K562 (cell line): ENCODE measurements around the gene DAPK1. TPM values are rescaled to one million over a fixed set of nuclear protein-coding genes. Genes with fewer than 3 reads are reported as not detected.

Experiments used
- ATAC-seq: fragments of 200-7000 bp; cut with Tn5 transposase; 3 replicates; pipeline ENCODE4 v1.9.1; 2020; ENCODE audit warnings: moderate library complexity
- BruUV-seq: library from RNA; stranded (reverse); fragments of 400-500 nt; replicated peaks from 2 replicates; lab custom pipeline; 2021; lab: Mats Ljungman, UMichigan
- CTCF ChIA-PET: fragments of 300-600 bp; formaldehyde crosslinking; extraction: SDS; loops from one replicate; lab custom pipeline; 2021; ENCODE audit warnings: low intra/inter-chr PET ratio; lab: Yijun Ruan, JAX
- POLR2A ChIA-PET: fragments of 300-600, 350-650 bp; sonication (Branson Sonifier 250); formaldehyde crosslinking; extraction: SDS; loops from one replicate; lab custom pipeline; 2021; ENCODE audit warnings: antibody characterized with exemption, inconsistent platforms; lab: Yijun Ruan, JAX
- DNase-seq, 4 experiments: peaks; one replicate each; pipeline versions ENCODE4 v3.0.0 to v3.0.0-alpha.2; 2011 to 2018; ENCODE audit warnings: low spot score in 3 of 4, mixed read lengths in 3 of 4; ENCODE audit errors: extremely low read depth in 1 of 4
- FAIRE-seq: peaks from 2 replicates; lab custom pipeline; 2011; peaks lifted over from hg19 to GRCh38; lab: Jason Lieb, UNC
- H2AFZ ChIP-seq: 2 replicates; pipeline ENCODE4 v1.6.0; 2011; ENCODE audit warnings: low read depth, low read length, control low read depth, inconsistent platforms
- H3K27ac ChIP-seq: fragments of 200-600 bp; 3 replicates; pipeline ENCODE4 v1.8.0; 2011; ENCODE audit warnings: low read depth, mild to moderate bottlenecking, control low read depth, inconsistent platforms, low read length, moderate library complexity, mixed read lengths; ENCODE audit errors: extremely low read depth
- H3K27me3 ChIP-seq, 2 experiments: fragments of 300-600 bp in 1 of 2; 2 replicates in 1 of 2; 3 replicates in 1 of 2; pipeline versions ENCODE4 v1.6.0 to v1.8.0; 2011; ENCODE audit warnings: inconsistent platforms in 2 of 2, low read length in 2 of 2, mild to moderate bottlenecking in 1 of 2, mixed read lengths in 1 of 2, moderate library complexity in 1 of 2; ENCODE audit not compliant: control insufficient read depth in 2 of 2, insufficient read depth in 2 of 2
- H3K36me3 ChIP-seq: fragments of 300-600 bp; 3 replicates; pipeline ENCODE4 v1.8.0; 2011; ENCODE audit warnings: mild to moderate bottlenecking, low read length, inconsistent platforms; ENCODE audit not compliant: control insufficient read depth, insufficient read depth
- H3K4me1 ChIP-seq, 2 experiments: fragments of 200-600 bp in 1 of 2; replicated peaks in 1 of 2; 2 replicates in 1 of 2; 3 replicates in 1 of 2; pipeline versions ENCODE4 v1.5.1 to v1.8.0; 2011; ENCODE audit warnings: inconsistent platforms in 2 of 2, low read length in 2 of 2, mild to moderate bottlenecking in 1 of 2, mixed read lengths in 1 of 2, moderate library complexity in 1 of 2; ENCODE audit not compliant: control insufficient read depth in 2 of 2, insufficient read depth in 2 of 2
- H3K4me2 ChIP-seq: 2 replicates; pipeline ENCODE4 v1.6.1; 2011; ENCODE audit warnings: low read length, control low read depth, inconsistent platforms, mixed read lengths; ENCODE audit not compliant: insufficient read depth
- H3K4me3 ChIP-seq: fragments of 200-600 bp; sonication (generic), shearing (Covaris generic); 2 replicates; pipeline ENCODE4 v1.5.1; 2016; ENCODE audit warnings: control low read depth, inconsistent platforms
- H3K79me2 ChIP-seq: fragments of 200-600 bp; 3 replicates; pipeline ENCODE4 v1.8.0; 2011; ENCODE audit warnings: low read length, inconsistent platforms; ENCODE audit not compliant: control insufficient read depth, insufficient read depth
- H3K9ac ChIP-seq, 2 experiments: 2 replicates each; pipeline versions ENCODE4 v1.6.0 to v1.6.1; 2011; ENCODE audit warnings: low read depth in 2 of 2, low read length in 2 of 2, control low read depth in 1 of 2, inconsistent platforms in 1 of 2, mild to moderate bottlenecking in 1 of 2, mixed read lengths in 1 of 2; ENCODE audit not compliant: insufficient read depth in 1 of 2
- H3K9me1 ChIP-seq: one replicate; pipeline ENCODE4 v1.6.0; 2011; ENCODE audit warnings: inconsistent platforms, mild to moderate bottlenecking, low read length, moderate library complexity; ENCODE audit not compliant: control insufficient read depth, insufficient read depth
- H3K9me3 ChIP-seq: replicated peaks from 2 replicates; pipeline ENCODE4 v1.5.1; 2011; ENCODE audit warnings: low read depth, low read length, inconsistent platforms; ENCODE audit not compliant: control insufficient read depth, insufficient read depth
- H4K20me1 ChIP-seq: replicated peaks from 2 replicates; pipeline ENCODE4 v1.6.1; 2011; ENCODE audit warnings: low read length, inconsistent platforms, mixed read lengths; ENCODE audit not compliant: control insufficient read depth, insufficient read depth
- NFE2 ChIP-seq: IDR thresholded peaks from 2 replicates; pipeline ENCODE4 v1.6.1; 2014; ENCODE audit warnings: antibody characterized with exemption, low read depth
- PHB2 ChIP-seq: fragments of 450-650 bp; IDR thresholded peaks from 2 replicates; pipeline ENCODE4 v1.6.1; 2017; ENCODE audit warnings: low read depth
- RAD21 ChIP-seq, 2 experiments: fragments of 250-450 bp in 1 of 2; fragments of 450-650 bp in 1 of 2; sonication (Bioruptor Pico) in 1 of 2; formaldehyde crosslinking in 1 of 2; IDR thresholded peaks in 1 of 2; conservative IDR thresholded peaks in 1 of 2; 2 replicates each; pipeline versions ENCODE4 v1.4.0 to v1.8.0; 2020 to 2022; ENCODE audit warnings: mild to moderate bottlenecking in 2 of 2, moderate library complexity in 1 of 2
- WGBS: fragments of 100-300 bp; shearing (Covaris generic); methylation state at CpG from one replicate; pipeline ENCODE4 v1.1.6; 2016; ENCODE audit warnings: low coverage, mixed read lengths; ENCODE audit not compliant: insufficient coverage; ENCODE audit errors: missing lambda C conversion rate; 5-methylcytosine and 5-hydroxymethylcytosine counted together
- in situ Hi-C: fragments of 300-500 bp; cut with MboI; formaldehyde crosslinking; loops from 4 replicates; pipeline ENCODE4 v1.15.0; 2018; ENCODE audit warnings: inconsistent platforms, mixed read lengths
- intact Hi-C: fragments of 100-400 bp; cut with micrococcal nuclease; formaldehyde crosslinking; loops from 2 replicates; pipeline ENCODE4 v1.14.2; 2022
- polyA plus RNA-seq, 8 experiments: library from polyadenylated mRNA; depleted of rRNA in 4 of 8; stranded (reverse) in 5 of 8; unstranded in 3 of 8; fragments of >200 nt; fragmentation: Nextera tagmentation in 2 of 8; fragmentation: Illumina TruSeq in 1 of 8; extraction: Ambion mirVana in 2 of 8; extraction: Trizol in 1 of 8; gene quantifications; 2 replicates each; pipeline versions ENCODE4 v1.2.1 to v1.2.3, GENCODE V29; 2011 to 2014; ENCODE audit warnings: inconsistent platforms in 1 of 8, missing spikeins in 1 of 8
- total RNA-seq, 7 experiments: library from RNA; depleted of rRNA in 6 of 7; stranded (reverse); fragments of >200 nt in 6 of 7; fragmentation: Illumina TruSeq in 2 of 7; extraction: Trizol in 2 of 7; gene quantifications; 2 replicates each; pipeline versions ENCODE4 v1.2.1 to v1.2.3, GENCODE V29; 2011 to 2021; ENCODE audit warnings: low replicate concordance in 1 of 7
- TF ChIP-seq, protein P1 (sequence below), 3 experiments: IDR thresholded peaks in 2 of 3; conservative IDR thresholded peaks in 1 of 3; 2 replicates each; pipeline ENCODE4 v1.5.1; 2011 to 2012; ENCODE audit warnings: low read length in 3 of 3, mild to moderate bottlenecking in 3 of 3, control low read depth in 2 of 3, improper control_type of control experiment in 1 of 3, inconsistent platforms in 1 of 3, low read depth in 1 of 3, mixed read lengths in 1 of 3, moderate library complexity in 1 of 3; ENCODE audit not compliant: insufficient read depth in 2 of 3
- TF ChIP-seq, protein P2 (sequence below): fragments of 450-650 bp; IDR thresholded peaks from 2 replicates; pipeline ENCODE4 v1.6.1; 2016

DAPK1 gene
- total and polyA plus RNA-seq, 9 of the 15 experiments (the other 6 are each of a cell fraction or from before 2014, with no cell fraction given): 1.7 to 26.4 (median 15.8) TPM

DNA sequence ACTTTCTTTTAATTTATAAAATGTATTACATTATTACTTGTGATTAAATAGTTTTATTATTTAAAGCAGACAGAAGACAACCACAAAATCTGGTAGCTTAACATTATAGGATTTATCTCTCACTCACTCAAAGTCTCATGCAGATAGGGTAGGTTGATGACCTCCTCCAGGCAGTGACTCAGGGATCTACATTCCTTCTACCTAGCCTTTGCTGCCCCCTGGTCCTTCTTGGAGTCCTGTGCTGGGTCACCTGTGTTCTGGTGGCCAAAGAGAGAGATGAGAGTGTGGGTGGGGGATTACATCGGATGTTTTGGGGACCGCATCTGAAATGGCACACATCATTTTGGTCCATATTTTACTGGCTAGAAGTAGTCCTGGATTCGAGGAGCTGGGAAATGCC lies 132.6 kb downstream of the DAPK1 start:
- no peaks in the 10 kb centered on the region for H3K4me1 ChIP-seq
- 68% methylated on average over 3 of the region's 3 CpGs for WGBS
- no TSS peak for BruUV-seq
- TF ChIP-seq PHB2: no peak
- TF ChIP-seq, protein P1, sequence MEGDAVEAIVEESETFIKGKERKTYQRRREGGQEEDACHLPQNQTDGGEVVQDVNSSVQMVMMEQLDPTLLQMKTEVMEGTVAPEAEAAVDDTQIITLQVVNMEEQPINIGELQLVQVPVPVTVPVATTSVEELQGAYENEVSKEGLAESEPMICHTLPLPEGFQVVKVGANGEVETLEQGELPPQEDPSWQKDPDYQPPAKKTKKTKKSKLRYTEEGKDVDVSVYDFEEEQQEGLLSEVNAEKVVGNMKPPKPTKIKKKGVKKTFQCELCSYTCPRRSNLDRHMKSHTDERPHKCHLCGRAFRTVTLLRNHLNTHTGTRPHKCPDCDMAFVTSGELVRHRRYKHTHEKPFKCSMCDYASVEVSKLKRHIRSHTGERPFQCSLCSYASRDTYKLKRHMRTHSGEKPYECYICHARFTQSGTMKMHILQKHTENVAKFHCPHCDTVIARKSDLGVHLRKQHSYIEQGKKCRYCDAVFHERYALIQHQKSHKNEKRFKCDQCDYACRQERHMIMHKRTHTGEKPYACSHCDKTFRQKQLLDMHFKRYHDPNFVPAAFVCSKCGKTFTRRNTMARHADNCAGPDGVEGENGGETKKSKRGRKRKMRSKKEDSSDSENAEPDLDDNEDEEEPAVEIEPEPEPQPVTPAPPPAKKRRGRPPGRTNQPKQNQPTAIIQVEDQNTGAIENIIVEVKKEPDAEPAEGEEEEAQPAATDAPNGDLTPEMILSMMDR (IDR thresholded peaks at IDR 0.05 in 2 of 3, conservative IDR thresholded peaks at IDR 0.05 in 1 of 3; ENCODE audit: insufficient read depth in 2 of 3, low read depth in 1 of 3, low read length in 3 of 3): peak in 1 of 3 experiments; percentile 13; a peak in 1 of 6 replicates
- TF ChIP-seq RAD21 (CRISPR knock-in tag; conservative IDR thresholded peaks at IDR 0.05 in 1 of 2, IDR thresholded peaks at IDR 0.05 in 1 of 2): 0 out of 4 replicates have a peak, but pooled peaks of 1 of the 2 experiments have one; percentile 21
- TF ChIP-seq, protein P2, sequence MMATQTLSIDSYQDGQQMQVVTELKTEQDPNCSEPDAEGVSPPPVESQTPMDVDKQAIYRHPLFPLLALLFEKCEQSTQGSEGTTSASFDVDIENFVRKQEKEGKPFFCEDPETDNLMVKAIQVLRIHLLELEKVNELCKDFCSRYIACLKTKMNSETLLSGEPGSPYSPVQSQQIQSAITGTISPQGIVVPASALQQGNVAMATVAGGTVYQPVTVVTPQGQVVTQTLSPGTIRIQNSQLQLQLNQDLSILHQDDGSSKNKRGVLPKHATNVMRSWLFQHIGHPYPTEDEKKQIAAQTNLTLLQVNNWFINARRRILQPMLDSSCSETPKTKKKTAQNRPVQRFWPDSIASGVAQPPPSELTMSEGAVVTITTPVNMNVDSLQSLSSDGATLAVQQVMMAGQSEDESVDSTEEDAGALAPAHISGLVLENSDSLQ: no peak
- TF ChIP-seq NFE2: peak; percentile 45; the same call in 1 of the 2 replicates
- in situ Hi-C loops (no loop called here), intact Hi-C loops (no loop called here)
- no peaks in the 10 kb centered on the region for H3K9me3 ChIP-seq
- no peaks in the 10 kb centered on the region for H4K20me1 ChIP-seq
- peak in 2 of 4 experiments; percentile 10 to 16 for DNase-seq
- no peaks in the 10 kb centered on the region for H3K36me3 ChIP-seq
- no peak overlapping the region for H3K4me2 ChIP-seq
- no peak for FAIRE-seq
- H2AFZ ChIP-seq: no peak overlapping the region
- CTCF ChIA-PET: no interaction called here
- H3K79me2 ChIP-seq: no peaks in the 10 kb centered on the region
- POLR2A ChIA-PET: no interaction called here
- no peak overlapping the region for H3K4me3 ChIP-seq
- ATAC-seq: no peak
- no peaks in the 10 kb centered on the region for H3K27me3 ChIP-seq
- H3K9ac ChIP-seq: no peak overlapping the region
- H3K27ac ChIP-seq: no peak overlapping the region
- H3K9me1 ChIP-seq: no peaks in the 10 kb centered on the region
